22Rv1 (cell line): ENCODE data around the gene TRAP1.

Experiments
- CTCF ChIP-seq: fragments of 450-650 bp; IDR thresholded peaks from 2 replicates; pipeline ENCODE4 v1.5.1; 2017; ENCODE audit warnings: mild to moderate bottlenecking
- ZFX ChIP-seq: fragments of 450-650 bp; IDR thresholded peaks from 2 replicates; pipeline ENCODE4 v1.6.1; 2017; ENCODE audit warnings: antibody characterized with exemption, borderline replicate concordance

GRCh38 chr16:3609895-3610697 is 107.2 kb downstream of the TRAP1 start:
- TF ChIP-seq CTCF (no peak), ZFX (no peak)
